ENCODE data around the gene OTOGL. TPM values are rescaled to one million over a fixed set of nuclear protein-coding genes. Genes with fewer than 3 reads are reported as not detected.

Gene OTOGL
- total and polyA plus RNA-seq, 4 experiments from 2014 or later = not detected

GRCh38 chr12:80166751-80167150 lies 67.4 kb downstream of the OTOGL start:
- H3K9me3 ChIP-seq (ENCODE audit: control insufficient read depth in 1 of 2, low read length in 2 of 2) = no peaks in the 10 kb centered on the region
- Mint-ChIP-seq H3K36me3 (no peaks in the 10 kb centered on the region), H3K4me1 (peaks cover 0 to 6% (median 0%) of the 10 kb centered on the region in 4 donors), H3K27me3 (peaks cover 0 to 8% of the 10 kb centered on the region in 2 donors), H3K27ac (no peak overlapping the region), H3K9me3 (peaks cover 0 to 5% (median 0%) of the 10 kb centered on the region in 8 donors), H3K4me3 (no peak overlapping the region)
- H3K36me3 ChIP-seq (ENCODE audit: insufficient read depth, low read length) = no peaks in the 10 kb centered on the region
- ChIA-PET POLR2A (ENCODE audit: partially characterized antibody) (no interaction called here), CTCF (ENCODE audit: partially characterized antibody) (no interaction called here)
- DNase-seq = no peak
- no peak overlapping the region for H3K4me3 ChIP-seq (ENCODE audit: low read length in 2 of 2)
- intact Hi-C loops (cut with micrococcal nuclease) = no loop called here
- H3K4me1 ChIP-seq (ENCODE audit: insufficient read depth, low read length) = no peaks in the 10 kb centered on the region
- H3K27me3 ChIP-seq (ENCODE audit: insufficient read depth, low read length) = no peaks in the 10 kb centered on the region
- H3K27ac ChIP-seq (ENCODE audit: low read depth, low read length) = no peak overlapping the region

GRCh38 chr12:80168936-80169335 lies 69.6 kb downstream of the OTOGL start:
- Histone ChIP-seq H3K27me3 (ENCODE audit: insufficient read depth, low read length) (no peaks in the 10 kb centered on the region), H3K9me3 (ENCODE audit: control insufficient read depth in 1 of 2, low read length in 2 of 2) (no peaks in the 10 kb centered on the region), H3K4me1 (ENCODE audit: insufficient read depth, low read length) (no peaks in the 10 kb centered on the region), H3K36me3 (ENCODE audit: insufficient read depth, low read length) (no peaks in the 10 kb centered on the region), H3K4me3 (ENCODE audit: low read length in 2 of 2) (no peak overlapping the region), H3K27ac (ENCODE audit: low read depth, low read length) (no peak overlapping the region)
- peaks cover 0 to 3% (median 0%) of the 10 kb centered on the region in 8 donors for H3K9me3 Mint-ChIP-seq
- H3K36me3 Mint-ChIP-seq = no peaks in the 10 kb centered on the region
- DNase-seq = no peak
- CTCF ChIA-PET (ENCODE audit: partially characterized antibody) = interaction anchor here (0.9 kb wide), 1 partner anchor 18 kb away, joined by 3 read pairs; no protein-coding TSS in a partner anchor
- intact Hi-C loops (cut with micrococcal nuclease) = no loop called here
- H3K4me1 Mint-ChIP-seq = peaks cover 0 to 6% (median 0%) of the 10 kb centered on the region in 4 donors
- no peak overlapping the region for H3K27ac Mint-ChIP-seq
- H3K27me3 Mint-ChIP-seq = peaks cover 3 to 9% of the 10 kb centered on the region in 2 donors
- POLR2A ChIA-PET (ENCODE audit: partially characterized antibody) = no interaction called here
- no peak overlapping the region for H3K4me3 Mint-ChIP-seq

- Histone ChIP-seq H3K4me1 (ENCODE audit: insufficient read depth, low read length) (no peaks in the 10 kb centered on the region), H3K27me3 (ENCODE audit: insufficient read depth, low read length) (no peaks in the 10 kb centered on the region), H3K4me3 (ENCODE audit: low read length in 2 of 2) (no peak overlapping the region), H3K9me3 (ENCODE audit: control insufficient read depth in 1 of 2, low read length in 2 of 2) (no peaks in the 10 kb centered on the region), H3K36me3 (ENCODE audit: insufficient read depth, low read length) (no peaks in the 10 kb centered on the region), H3K27ac (ENCODE audit: low read depth, low read length) (no peak overlapping the region)
- H3K27me3 Mint-ChIP-seq = peaks cover 3 to 7% of the 10 kb centered on the region in 2 donors
- H3K9me3 Mint-ChIP-seq = peaks cover 0 to 3% (median 0%) of the 10 kb centered on the region in 8 donors
- POLR2A ChIA-PET (ENCODE audit: partially characterized antibody) = no interaction called here
- intact Hi-C loops (cut with micrococcal nuclease) = no loop called here
- CTCF ChIA-PET (ENCODE audit: partially characterized antibody) = interaction anchor here (1.1 kb wide), 1 partner anchor 16 kb away, joined by 4 read pairs; no protein-coding TSS in a partner anchor
- H3K4me1 Mint-ChIP-seq = peaks cover 0 to 6% (median 0%) of the 10 kb centered on the region in 4 donors
- no peaks in the 10 kb centered on the region for H3K36me3 Mint-ChIP-seq
- DNase-seq = no peak
- H3K4me3 Mint-ChIP-seq = no peak overlapping the region
- no peak overlapping the region for H3K27ac Mint-ChIP-seq
Measured at GRCh38 chr12:80170915-80171314, 71.6 kb downstream of the OTOGL start.

- Mint-ChIP-seq H3K4me3 (no peak overlapping the region), H3K36me3 (no peaks in the 10 kb centered on the region), H3K9me3 (peaks cover 0 to 3% (median 0%) of the 10 kb centered on the region in 8 donors), H3K27ac (no peak overlapping the region), H3K4me1 (no peaks in the 10 kb centered on the region), H3K27me3 (peaks cover 3 to 4% of the 10 kb centered on the region in 2 donors)
- Histone ChIP-seq H3K4me1 (ENCODE audit: insufficient read depth, low read length) (no peaks in the 10 kb centered on the region), H3K9me3 (ENCODE audit: control insufficient read depth in 1 of 2, low read length in 2 of 2) (no peaks in the 10 kb centered on the region), H3K27ac (ENCODE audit: low read depth, low read length) (no peak overlapping the region), H3K4me3 (ENCODE audit: low read length in 2 of 2) (no peak overlapping the region), H3K27me3 (ENCODE audit: insufficient read depth, low read length) (no peaks in the 10 kb centered on the region), H3K36me3 (ENCODE audit: insufficient read depth, low read length) (no peaks in the 10 kb centered on the region)
- intact Hi-C loops (cut with micrococcal nuclease) = no loop called here
- DNase-seq = no peak
- ChIA-PET POLR2A (ENCODE audit: partially characterized antibody) (no interaction called here), CTCF (ENCODE audit: partially characterized antibody) (no interaction called here)
Measured at GRCh38 chr12:80173083-80173864, 73.9 kb downstream of the OTOGL start.

GRCh38 chr12:80175307-80175930 lies 76.1 kb downstream of the OTOGL start:
- ChIA-PET POLR2A (ENCODE audit: partially characterized antibody) (no interaction called here), CTCF (ENCODE audit: partially characterized antibody) (interaction anchor here (1.3 kb wide), 1 partner anchor 11 kb away, joined by 4 read pairs; no protein-coding TSS in a partner anchor)
- Histone ChIP-seq H3K4me1 (ENCODE audit: insufficient read depth, low read length) (no peaks in the 10 kb centered on the region), H3K9me3 (ENCODE audit: control insufficient read depth in 1 of 2, low read length in 2 of 2) (no peaks in the 10 kb centered on the region), H3K27ac (ENCODE audit: low read depth, low read length) (no peak overlapping the region), H3K4me3 (ENCODE audit: low read length in 2 of 2) (no peak overlapping the region), H3K27me3 (ENCODE audit: insufficient read depth, low read length) (no peaks in the 10 kb centered on the region), H3K36me3 (ENCODE audit: insufficient read depth, low read length) (no peaks in the 10 kb centered on the region)
- Mint-ChIP-seq H3K27ac (no peak overlapping the region), H3K4me3 (no peak overlapping the region), H3K27me3 (peaks cover 3 to 4% of the 10 kb centered on the region in 2 donors), H3K9me3 (no peaks in the 10 kb centered on the region), H3K4me1 (peaks cover 0 to 4% (median under 1%) of the 10 kb centered on the region in 4 donors), H3K36me3 (no peaks in the 10 kb centered on the region)
- DNase-seq = no peak
- intact Hi-C loops (cut with micrococcal nuclease) = no loop called here

GRCh38 chr12:80176706-80177105 lies 77.4 kb downstream of the OTOGL start:
- POLR2A ChIA-PET (ENCODE audit: partially characterized antibody) = no interaction called here
- H3K4me1 ChIP-seq (ENCODE audit: insufficient read depth, low read length) = no peaks in the 10 kb centered on the region
- no peaks in the 10 kb centered on the region for H3K36me3 ChIP-seq (ENCODE audit: insufficient read depth, low read length)
- H3K27ac ChIP-seq (ENCODE audit: low read depth, low read length) = no peak overlapping the region
- Mint-ChIP-seq H3K27ac (no peak overlapping the region), H3K9me3 (no peaks in the 10 kb centered on the region), H3K36me3 (no peaks in the 10 kb centered on the region), H3K4me1 (peaks cover 0 to 4% (median under 1%) of the 10 kb centered on the region in 4 donors), H3K27me3 (peaks cover 4 to 5% of the 10 kb centered on the region in 2 donors), H3K4me3 (no peak overlapping the region)
- intact Hi-C loops (cut with micrococcal nuclease) = no loop called here
- CTCF ChIA-PET (ENCODE audit: partially characterized antibody) = no interaction called here
- no peaks in the 10 kb centered on the region for H3K9me3 ChIP-seq (ENCODE audit: control insufficient read depth in 1 of 2, low read length in 2 of 2)
- H3K4me3 ChIP-seq (ENCODE audit: low read length in 2 of 2) = no peak overlapping the region
- no peaks in the 10 kb centered on the region for H3K27me3 ChIP-seq (ENCODE audit: insufficient read depth, low read length)
- no peak for DNase-seq

GRCh38 chr12:80178846-80179245 lies 79.5 kb downstream of the OTOGL start:
- peaks cover 0 to 2% of the 10 kb centered on the region in 2 donors for H3K27me3 Mint-ChIP-seq
- H3K4me3 Mint-ChIP-seq = no peak overlapping the region
- H3K4me1 Mint-ChIP-seq = peaks cover 0 to 4% (median under 1%) of the 10 kb centered on the region in 4 donors
- no peaks in the 10 kb centered on the region for H3K36me3 ChIP-seq (ENCODE audit: insufficient read depth, low read length)
- no peaks in the 10 kb centered on the region for H3K27me3 ChIP-seq (ENCODE audit: insufficient read depth, low read length)
- ChIA-PET POLR2A (ENCODE audit: partially characterized antibody) (no interaction called here), CTCF (ENCODE audit: partially characterized antibody) (interaction anchor here (1.6 kb wide), 1 partner anchor 8 kb away, joined by 8 read pairs; no protein-coding TSS in a partner anchor)
- H3K9me3 Mint-ChIP-seq = no peaks in the 10 kb centered on the region
- intact Hi-C loops (cut with micrococcal nuclease) = no loop called here
- no peaks in the 10 kb centered on the region for H3K36me3 Mint-ChIP-seq
- no peaks in the 10 kb centered on the region for H3K9me3 ChIP-seq (ENCODE audit: control insufficient read depth in 1 of 2, low read length in 2 of 2)
- no peak overlapping the region for H3K27ac Mint-ChIP-seq
- H3K4me3 ChIP-seq (ENCODE audit: low read length in 2 of 2) = no peak overlapping the region
- no peak for DNase-seq
- no peak overlapping the region for H3K27ac ChIP-seq (ENCODE audit: low read depth, low read length)
- H3K4me1 ChIP-seq (ENCODE audit: insufficient read depth, low read length) = no peaks in the 10 kb centered on the region
